GM19395 (cell line): ENCODE results near the gene CBLB.

Source experiments
- ATAC-seq: cut with Tn5 transposase; IDR thresholded peaks from one replicate; pipeline ENCODE4 v1.9.1; 2021; ENCODE audit warnings: mild to moderate bottlenecking, moderate library complexity; ENCODE audit not compliant: unreplicated experiment

The CBLB gene

DNA sequence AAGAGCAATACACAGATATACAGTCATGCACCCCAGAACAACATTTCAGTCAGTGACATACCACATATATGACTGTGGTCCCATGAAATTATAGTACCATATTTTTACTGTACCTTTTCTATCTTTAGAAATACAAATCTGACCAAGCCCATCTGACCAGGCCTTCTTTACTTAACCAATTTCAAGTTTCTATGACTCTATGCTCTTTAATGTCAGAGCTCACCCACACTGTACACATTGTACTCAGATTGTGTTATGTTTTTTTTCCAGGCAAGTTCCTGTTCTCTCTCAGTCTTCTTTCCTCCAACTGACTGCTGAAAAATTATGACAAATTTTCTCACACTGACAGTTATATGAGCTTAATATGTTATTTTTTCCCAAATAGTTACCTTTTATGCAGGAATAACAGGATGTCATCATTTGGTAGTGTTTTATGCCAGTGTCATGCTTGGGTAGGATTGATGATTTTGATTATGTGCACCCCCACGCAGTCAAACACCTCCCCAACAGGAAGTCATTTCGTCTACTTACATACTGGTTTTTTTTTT lies 8.0 kb upstream of the CBLB start:
- ATAC-seq = peak; percentile 62

DNA sequence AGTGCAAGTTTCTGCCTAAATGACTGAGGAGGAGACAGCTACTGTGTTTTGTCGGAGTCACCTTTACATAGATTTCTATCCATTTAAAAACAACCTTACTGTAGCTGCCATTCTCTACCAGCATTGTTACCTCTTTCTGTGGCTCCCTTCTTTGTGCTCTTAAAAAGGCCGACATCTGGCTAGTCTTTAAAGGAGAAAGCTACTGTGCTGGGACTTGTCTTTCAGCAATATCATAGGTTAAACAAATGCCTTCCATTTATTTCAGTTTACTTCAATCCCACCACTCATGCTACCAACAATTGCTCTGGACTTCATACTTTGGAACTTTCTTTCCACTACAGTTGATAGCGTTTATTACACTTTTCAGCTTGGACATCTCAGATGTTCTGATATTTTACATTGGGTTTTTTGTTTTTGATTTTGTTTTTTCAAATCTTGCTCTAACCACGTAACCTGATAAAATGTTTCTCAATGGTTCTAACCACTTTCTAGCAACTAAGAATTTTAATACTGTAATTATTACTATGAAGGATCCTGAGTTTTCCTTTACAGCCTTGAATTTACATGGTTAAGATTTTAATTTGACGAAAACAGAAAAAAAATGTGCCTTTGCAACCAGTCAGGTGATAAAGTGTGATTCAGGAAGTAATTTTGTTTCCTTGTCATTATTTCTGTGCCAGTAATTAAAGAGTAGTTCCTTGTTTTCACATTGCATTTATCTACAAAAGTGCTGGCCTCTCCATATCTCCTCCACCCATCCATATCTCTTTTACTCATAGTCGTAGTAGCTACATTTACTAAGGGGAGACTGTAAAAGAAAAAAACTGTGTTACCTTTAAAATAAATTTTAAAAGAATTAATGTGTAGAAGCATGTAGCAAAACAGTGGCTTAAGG lies 1.3 kb upstream of the CBLB start:
- no peak for ATAC-seq

- no peak for ATAC-seq
These were observed 670 bp upstream of the CBLB start for GRCh38 chr3:105869531-105869833.

- ATAC-seq = peak; percentile 2
These were observed 426 bp downstream of the CBLB start for GRCh38 chr3:105868431-105868741.

- ATAC-seq = no peak
These were observed 941 bp downstream of the CBLB start for GRCh38 chr3:105867712-105868430.

DNA sequence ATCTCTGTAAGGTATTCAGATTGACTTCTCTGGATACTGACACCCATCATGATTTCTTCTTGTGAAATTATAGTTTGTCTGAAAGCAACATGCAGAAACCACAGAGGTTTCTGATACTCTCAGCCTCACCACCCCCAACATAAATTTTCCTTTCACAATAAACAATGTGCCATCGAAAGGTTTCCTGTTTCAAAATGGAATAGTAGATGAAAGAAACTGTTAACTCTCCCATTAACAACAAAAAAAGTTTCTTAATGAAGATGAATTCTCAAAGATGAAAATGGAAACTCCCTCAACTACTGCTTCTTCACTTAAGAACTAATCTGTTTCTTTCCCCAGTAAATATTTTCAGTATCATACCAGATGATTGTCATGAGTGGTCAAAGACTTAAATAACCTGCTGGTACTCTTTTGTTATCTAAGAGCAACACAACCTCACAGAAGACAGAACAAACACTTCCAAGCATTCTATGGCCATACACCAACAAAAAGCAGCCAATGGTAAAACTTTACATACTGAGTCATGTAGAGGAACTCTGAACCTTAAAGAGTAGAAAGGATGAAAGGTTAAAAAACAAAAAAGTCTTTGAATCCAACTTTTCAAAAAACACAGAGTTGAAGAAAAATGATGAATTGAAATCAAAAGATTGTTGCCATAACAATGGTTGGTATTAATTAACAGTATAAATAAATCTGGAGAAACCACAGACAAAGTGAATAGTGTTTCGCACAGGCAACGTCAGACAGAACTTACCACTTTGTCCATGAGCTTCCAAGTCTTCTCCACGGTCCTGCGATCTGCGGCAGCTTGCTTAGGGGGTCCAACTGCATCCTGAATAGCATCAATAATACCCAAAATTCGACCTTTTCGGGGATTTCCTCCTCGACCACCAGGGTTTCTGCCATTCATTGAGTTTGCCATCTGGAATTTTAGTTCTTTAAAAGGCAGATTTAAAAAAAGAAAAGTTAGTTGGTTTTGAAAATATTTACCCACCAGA lies 1.9 kb downstream of the CBLB start:
- peak; percentile 40 for ATAC-seq

DNA sequence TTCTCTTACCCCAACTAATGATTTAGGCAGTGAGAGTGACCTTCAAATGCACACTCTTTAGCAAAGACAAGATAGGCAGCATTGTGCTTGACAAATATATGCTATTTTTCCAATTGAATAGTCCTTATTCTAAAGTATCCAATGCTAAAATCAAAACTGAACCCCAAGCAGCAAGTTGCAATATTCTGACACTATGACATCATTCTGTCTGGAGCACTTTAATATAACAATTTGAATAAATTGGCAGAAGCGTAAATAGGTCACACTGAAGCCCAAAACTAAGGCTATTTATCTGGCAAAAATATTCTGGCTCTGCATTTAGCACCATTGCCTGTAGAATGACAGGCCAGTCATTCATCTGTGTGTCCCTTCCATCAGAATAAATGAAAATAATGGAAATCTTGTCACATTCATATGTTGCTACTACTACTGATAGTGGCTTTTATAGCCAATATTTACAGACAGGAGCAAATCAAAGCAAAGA lies 2.9 kb downstream of the CBLB start:
- ATAC-seq = no peak

DNA sequence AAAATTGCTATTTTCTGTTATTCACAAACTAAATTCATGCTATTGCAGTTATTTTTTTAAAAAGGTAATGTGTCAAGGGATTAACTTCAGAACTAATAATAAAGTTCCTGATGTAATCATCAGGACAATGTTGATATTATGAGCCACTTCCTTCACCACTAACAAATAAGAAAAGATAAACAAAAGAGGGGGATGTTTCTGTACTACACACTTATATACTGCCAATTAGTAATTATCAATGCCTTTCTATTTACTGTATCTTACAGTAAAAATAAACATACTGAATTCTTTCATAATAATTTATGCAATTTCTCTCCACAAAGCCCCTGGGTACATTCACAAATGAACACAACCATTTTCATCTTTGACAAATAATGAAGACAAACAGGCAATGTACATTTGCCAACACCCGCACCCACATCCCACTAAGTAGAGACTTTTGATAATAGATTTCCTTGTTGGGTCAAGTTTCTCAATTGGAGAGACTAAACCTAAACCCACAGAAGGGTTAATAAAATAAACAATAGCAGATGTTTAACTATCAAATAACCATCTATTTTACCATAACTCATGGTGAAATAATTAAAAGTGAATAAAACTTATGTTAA lies 3.7 kb downstream of the CBLB start:
- no peak for ATAC-seq

- no peak for ATAC-seq
These were observed 4.6 kb downstream of the CBLB start for GRCh38 chr3:105864212-105864611.

DNA sequence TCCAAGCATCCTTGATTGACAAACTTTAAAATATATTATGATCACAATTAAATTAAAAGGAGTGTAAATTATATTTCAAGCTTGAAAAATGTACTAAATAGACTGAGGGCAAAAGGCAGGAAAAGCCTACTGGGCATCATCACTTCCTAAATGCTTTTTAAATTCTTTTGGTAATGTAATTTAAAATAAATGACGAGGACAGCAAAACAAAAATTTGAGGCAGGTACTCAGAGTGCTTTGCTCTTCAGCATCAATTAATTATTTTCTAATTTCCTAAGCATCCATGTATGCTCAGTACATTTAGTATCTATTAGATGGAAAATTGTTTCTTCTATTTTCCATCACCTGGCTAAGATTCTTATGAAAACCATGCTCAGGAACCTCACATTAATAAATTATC lies 5.2 kb downstream of the CBLB start:
- ATAC-seq = no peak

DNA sequence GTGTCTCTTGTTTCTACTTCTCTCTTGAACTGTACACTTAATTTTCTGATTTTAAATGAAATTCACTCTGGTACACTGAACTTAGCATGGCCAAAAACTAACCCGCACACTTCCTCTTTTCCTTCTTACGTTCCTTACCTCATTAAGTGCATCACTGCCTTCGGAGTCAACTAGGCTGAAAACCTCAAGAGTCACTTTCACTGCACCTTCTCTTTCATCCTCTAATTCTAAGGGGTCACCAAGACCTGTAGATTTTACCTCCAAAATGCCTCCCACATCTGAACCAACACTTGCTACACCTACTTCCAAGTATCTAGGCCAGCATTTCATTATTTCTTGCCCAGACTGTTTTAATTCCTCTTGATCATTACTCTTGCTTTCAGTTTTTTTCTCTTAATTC lies 6.6 kb downstream of the CBLB start:
- peak; percentile 68 for ATAC-seq

GRCh38 chr3:105860641-105861040 lies 8.2 kb downstream of the CBLB start:
- no peak for ATAC-seq

GRCh38 chr3:105858017-105858416 lies 10.8 kb downstream of the CBLB start:
- ATAC-seq = no peak

DNA sequence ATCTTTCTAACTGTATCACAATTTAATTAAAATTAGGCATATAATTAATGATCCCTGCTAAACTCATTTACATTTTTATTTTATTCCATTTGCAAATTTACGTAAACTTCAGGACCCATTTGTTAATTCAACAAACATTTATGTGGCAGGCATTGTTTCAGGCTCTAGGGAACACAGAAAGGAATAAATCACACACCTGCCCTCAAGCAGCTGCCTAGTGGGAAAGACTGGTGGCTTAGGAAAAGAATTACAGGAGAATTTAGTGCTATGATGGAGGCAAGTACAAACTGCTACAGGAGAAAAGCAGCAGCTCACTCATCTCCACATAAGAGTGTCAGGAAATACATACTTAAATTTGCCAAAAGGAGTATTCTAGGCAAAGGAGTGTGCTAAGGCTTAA lies 11.2 kb downstream of the CBLB start:
- ATAC-seq = no peak

GRCh38 chr3:105856605-105857004 lies 12.2 kb downstream of the CBLB start:
- ATAC-seq = no peak

DNA sequence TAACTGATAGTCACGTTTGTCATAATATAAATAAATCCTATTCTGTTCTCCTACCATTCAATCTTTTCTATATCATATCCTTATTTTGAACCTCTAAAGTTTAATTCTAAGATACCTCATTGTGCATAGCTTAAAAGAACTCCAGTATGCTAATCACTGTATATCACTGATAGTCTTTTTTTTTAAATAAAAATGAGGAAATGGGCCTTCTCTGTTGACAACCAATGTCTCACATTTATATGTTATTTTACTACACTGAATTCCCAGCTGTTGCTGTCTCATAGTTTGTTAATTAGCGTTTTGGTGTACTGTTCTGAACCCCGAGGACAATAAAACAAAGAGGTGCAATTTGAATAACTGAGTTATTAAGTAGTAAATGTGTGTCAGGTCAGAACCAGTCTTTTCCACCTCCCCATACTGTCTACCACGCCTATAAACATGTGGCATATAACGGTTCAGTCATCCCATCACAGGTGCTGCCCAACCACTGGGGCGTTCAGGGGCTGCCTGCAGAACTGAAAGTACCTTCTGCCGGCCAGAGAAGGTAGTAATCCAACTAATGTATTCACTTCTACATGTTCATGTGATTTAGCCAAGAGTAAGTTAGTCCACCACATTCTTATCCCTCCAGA lies 14.9 kb downstream of the CBLB start:
- peak; percentile 97 for ATAC-seq

DNA sequence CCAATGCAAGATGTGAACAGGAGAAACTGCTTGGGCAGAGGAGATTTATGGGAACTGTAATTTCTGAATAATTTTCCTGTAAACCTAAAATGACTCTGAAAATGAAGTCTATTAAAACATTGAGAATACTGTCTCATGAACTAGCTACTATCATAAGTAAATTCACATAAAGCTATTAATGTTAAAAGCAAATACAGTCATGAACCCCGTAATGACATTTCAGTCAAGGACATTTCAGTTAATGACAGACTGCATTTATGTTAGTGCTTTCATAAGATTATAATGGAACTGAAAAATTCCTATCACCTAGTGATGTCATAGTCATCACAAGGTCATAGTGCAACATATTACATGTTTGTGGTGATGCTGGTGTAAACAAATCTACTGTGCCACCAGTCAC lies 17.2 kb downstream of the CBLB start:
- no peak for ATAC-seq

GRCh38 chr3:105851176-105851575 lies 17.6 kb downstream of the CBLB start:
- ATAC-seq = no peak

- no peak for ATAC-seq
These were observed 18.2 kb downstream of the CBLB start for GRCh38 chr3:105850593-105850992.

GRCh38 chr3:105848821-105849220 lies 20.0 kb downstream of the CBLB start:
- no peak for ATAC-seq
